Measurements from ENCODE around the gene ETV4.

ETV4 gene

DNA sequence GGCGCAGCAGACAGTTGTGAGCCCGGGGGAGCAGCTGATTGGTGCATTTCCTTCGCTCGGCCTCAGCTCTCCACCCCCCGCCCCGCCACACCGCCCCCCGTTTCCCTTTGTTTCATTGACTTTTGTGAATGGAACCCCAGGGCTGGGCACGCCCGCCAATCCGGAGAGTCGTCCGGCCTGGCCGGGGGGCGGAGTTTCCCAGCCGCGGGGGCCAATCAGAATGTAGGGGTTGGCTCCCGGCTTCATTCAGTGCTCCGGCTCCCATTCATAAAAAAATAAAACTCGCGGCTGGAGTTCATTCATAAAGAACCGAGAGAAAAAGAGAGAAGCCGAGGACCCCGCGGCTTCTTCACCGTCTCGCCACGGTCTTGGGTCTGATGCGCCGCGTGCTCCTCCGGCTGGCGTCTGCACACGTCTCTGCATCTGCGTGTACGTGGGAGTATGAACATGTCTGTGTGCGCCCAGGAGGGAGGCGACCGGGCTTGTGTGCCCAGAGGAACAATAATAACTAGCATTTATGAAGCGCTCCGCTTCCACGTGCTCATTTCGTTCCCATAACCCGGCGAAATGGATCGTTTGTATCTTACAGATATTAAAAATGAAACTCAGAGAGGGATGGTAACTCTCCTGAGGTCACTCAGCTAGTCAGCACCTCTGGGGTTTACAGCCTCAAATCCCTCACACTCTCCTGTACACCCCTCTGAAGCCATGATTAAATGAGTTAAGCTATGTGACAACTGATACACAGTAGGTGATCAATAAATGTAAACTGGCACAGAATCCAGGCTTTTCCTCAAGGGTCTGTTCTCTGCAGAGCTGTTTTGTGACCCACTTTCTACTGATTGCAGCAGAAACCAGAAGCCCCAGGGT lies at the start of gene ETV4:
Gene ETV4 (minus strand): TSS at position 22 of the 870 bp plus-strand sequence. CDS start 723 bp downstream, outside the sequence.
- DNase-seq (ENCODE audit: low read depth in 4 of 4, low spot score in 1 of 4), result peak; percentile 72 to 93 (median 88)

DNA sequence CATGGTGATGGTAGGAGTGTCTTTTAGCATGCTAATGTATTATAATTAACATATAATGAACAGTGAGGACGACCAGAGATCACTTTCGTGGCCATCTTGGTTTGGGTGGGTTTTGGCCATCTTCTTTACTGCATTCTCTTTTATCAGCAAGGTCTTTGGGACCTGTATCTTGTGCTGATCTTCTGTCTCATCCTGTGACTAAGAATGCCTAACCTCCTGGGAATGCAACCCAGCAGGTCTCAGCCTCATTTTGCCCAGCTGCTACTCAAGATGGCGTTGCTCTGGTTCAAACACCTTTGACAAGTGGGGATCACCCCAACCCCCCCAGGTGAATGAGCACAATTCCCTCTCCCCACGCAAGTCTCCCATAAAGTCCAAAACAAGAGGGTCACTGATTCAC lies 49.3 kb upstream of the ETV4 start:
- no peak for DNase-seq (ENCODE audit: low read depth in 4 of 4, low spot score in 1 of 4)

DNA sequence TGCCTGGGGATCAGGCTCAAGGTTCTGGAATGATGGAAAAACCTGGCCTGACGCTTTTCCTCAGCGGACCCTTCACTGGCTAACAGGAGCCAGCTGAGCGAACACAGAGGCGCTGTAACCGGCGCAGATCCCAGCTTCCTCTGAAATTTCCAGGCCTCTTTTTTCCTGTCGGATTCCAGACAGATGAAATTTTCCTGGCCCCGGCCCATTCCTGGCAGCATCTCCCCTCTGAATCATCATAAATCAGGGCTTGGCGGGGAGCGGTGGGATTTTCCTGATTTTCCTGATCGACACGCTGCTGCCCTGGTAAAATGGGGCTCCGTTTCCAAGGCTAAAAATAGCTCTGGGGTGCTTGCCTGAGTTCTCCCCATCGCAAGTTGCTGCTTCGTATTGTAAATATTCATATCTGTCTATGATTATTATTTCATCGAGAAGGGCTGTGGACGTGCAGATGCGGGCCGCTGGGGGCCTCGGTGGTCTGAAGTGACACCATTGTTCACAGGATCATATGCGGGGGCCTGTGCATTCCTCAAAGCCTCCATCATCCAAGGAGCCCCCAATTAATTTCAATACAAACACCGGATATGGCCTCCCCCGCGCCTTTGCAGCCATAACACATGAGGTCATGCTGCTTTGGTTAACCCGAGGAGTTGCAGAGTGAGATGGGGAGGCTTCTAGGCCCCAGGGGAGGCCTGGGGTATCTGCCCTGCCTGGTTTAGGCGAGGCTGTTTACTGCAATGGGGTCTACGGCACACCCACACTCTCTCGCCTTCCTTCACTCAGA lies 45.8 kb upstream of the ETV4 start:
- no peak for DNase-seq (ENCODE audit: low read depth in 4 of 4, low spot score in 1 of 4)

DNA sequence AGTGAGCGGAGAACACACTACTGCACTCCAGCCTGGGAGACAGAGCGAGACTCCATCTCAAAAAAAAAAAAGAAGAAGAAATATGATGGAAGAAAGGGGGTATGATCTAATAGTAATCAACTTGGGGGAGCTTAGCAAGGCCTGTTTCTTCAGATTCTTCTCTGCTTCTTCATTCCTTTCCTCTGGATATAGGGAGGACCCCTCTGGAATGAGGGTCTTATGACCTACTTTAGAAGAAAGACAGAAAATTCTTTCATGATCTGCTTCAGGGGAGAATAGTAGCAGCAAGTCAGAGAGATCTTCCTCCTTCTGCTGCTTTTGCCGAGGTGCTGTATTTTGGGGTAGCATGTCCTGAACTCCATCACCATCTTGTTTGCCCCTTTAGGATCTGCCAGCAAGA lies 44.9 kb upstream of the ETV4 start:
- DNase-seq (ENCODE audit: low read depth in 4 of 4, low spot score in 1 of 4), result no peak

DNA sequence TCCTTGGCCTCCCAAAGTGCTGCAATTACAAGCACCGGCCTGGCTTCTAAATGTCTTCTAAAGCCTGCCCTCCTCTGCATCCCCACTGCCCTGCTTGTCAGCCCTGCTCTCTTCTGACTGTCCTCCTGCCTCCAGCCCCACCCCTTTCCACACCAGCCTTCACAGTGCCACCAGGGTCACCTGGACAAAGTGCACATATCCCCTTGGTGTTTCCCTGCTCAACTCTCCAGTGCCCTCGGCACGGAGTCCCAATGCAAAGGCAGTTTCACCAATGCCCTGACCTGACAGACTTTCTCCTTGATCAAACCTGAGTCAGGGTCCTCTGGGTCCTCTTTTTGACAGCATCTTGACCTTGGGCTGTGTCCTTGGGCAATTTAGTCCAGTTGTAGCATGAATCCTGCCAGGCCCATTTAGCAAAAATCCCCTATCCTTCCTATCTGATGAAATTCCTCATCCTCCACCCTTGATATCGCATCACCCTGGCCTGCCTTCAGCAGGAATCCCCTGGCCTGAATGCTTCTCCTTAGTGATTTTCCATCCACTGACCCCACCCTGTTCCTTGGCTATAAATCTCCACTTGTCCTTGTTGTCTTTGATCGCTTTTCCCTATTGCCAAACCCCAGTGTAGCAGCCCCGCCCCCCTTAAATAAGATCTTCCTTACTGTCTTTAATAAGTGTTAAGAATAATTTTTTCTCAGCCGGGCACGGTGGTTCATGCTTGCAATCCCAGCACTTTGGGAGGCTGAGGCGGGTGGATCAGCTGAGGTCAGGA lies 42.7 kb upstream of the ETV4 start:
- DNase-seq (ENCODE audit: low read depth in 4 of 4, low spot score in 1 of 4), result no peak

DNA sequence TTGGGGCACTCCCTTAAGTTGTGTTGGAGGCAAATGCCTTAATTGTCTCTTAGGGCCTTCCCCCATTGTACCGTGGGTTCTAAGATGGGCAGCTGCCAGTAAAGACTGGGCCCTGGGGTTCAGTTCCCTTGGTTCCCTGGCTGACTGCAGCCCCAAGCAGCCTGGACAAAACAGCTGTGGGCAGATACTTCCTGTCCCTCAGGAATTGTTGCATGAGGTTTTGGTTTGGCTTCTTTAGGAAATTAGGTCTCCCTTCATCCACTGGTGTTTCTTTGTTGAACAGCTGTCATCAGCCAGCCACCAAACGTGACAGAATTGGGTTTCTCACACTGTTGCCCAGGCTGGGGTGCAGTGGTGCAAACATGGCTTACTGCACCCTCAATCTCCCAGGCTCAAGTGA lies 42.0 kb upstream of the ETV4 start:
- no peak for DNase-seq (ENCODE audit: low read depth in 4 of 4, low spot score in 1 of 4)

DNA sequence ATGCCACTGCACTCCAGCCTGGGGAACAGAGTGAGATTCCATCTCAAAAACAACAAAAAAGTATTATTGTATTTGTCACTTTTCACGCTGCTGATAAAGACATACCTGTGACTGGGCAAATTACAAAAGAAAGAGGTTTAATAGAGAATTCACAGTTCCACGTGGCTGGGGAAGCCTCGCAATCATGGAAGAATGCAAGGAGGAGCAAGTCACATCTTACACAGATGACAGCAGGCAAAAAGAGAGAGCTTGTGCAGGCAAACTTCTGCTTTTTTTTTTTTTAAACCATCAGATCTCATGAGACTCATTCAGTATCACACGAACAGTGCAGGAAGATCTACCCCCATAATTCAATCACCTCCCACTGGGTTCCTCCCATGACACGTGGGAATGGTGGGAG lies 41.5 kb upstream of the ETV4 start:
- no peak for DNase-seq (ENCODE audit: low read depth in 4 of 4, low spot score in 1 of 4)

DNA sequence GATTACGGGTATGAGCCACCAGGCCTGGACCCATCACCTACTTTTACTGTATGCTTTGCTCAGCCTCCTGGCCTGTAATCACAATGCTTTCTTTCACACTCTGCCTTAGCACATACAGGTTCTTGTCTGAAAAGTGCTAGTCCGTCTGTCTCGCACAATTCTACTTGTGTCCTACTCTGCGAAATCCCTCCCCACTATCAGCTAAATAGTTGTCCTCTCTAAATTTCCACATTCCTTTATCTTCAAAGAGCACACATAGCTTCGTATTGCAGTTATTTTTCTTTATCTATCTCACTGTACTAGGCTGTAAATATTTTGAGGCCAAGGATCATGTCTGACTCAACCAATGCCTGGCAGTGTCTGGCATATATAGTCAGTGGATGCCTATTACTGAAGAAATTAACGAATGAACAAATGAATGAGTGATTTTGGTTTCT lies 38.5 kb upstream of the ETV4 start:
- DNase-seq (ENCODE audit: low read depth in 4 of 4, low spot score in 1 of 4), result no peak

DNA sequence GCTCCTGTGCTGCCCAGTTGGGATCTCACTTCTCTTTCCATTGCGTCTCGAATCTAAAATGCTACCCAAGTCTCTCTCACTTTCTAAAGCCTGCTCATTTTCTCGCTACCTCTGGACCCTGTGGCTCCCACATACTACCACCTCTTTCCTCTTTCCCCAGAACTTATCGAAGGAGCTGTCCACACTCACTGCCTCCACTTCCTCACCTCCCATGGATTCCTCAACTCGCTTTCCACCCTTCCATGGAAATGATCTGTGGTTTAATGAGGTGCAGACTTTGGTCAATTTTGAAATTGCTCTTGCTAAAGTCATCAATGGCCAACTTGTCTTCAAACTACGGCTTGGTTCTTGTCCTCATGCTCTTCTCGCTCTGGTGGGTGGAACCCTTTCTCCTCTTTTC lies 37.2 kb upstream of the ETV4 start:
- no peak for DNase-seq (ENCODE audit: low read depth in 4 of 4, low spot score in 1 of 4)

DNA sequence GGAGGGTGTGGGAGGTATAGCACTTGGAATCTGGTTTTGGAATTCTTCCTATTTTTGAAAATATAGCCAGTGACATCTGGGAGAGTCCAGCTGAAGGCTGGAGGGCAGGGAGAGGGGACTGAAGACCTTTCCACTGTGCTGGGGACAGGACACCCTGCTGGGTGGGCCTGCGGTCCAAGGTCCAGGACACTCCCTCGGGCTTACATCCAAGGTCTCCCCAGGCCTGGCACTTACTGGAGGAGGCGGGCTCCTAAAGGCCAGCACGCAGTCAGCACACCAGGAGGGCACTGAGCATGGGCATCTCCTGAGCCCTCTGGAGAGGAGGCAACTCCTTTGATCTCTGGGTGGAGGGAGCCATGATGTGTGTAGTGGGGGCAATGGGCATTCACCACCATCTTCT lies 35.5 kb upstream of the ETV4 start:
- no peak for DNase-seq (ENCODE audit: low read depth in 4 of 4, low spot score in 1 of 4)

DNA sequence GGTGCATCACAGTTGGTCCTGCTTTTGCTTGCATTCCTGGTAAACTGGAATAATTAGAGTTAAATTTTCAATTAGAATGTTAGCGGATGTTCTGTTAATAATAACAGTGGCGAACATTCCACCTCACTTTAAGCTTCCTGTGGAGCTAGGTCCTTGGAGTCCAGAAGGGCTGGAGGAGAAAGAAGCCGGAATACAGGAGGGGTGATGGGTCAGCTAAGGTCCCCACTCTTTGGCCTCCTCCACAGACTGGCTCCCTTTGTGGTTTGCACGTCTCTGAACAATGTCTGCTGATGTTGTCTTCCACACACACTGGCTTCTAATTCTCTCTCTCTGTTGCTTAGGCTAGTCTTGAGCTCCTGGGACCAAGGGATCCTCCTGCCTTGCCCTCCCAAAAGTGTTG lies 35.0 kb upstream of the ETV4 start:
- no peak for DNase-seq (ENCODE audit: low read depth in 4 of 4, low spot score in 1 of 4)

DNA sequence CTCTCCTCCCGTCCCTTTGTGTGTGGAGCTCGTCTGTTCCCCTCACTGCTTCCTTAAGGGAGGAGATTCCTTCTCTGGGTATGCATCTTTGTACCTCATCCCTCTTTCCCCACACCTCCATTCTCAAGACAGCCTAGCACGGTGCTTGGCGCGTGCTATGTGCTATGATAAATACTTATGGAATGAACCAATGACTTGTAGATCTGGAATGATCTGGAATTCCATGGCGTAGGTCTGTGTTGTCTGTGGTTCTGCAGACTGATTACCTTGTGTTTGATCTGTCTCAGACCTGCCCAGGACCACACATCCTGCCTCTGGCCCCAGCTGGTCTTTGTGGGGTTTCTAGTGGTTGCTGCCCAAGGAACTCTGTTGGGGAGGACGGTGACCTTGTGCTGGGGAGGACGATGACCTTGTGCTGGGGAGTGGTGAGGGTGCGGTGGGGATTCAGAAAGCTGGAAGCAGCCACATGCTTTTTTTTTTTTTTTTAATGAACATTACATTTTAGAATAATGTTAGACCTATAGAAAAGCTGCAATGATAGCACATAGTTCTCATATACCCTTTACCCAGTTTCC lies 33.5 kb upstream of the ETV4 start:
- DNase-seq (ENCODE audit: low read depth in 4 of 4, low spot score in 1 of 4), result no peak

DNA sequence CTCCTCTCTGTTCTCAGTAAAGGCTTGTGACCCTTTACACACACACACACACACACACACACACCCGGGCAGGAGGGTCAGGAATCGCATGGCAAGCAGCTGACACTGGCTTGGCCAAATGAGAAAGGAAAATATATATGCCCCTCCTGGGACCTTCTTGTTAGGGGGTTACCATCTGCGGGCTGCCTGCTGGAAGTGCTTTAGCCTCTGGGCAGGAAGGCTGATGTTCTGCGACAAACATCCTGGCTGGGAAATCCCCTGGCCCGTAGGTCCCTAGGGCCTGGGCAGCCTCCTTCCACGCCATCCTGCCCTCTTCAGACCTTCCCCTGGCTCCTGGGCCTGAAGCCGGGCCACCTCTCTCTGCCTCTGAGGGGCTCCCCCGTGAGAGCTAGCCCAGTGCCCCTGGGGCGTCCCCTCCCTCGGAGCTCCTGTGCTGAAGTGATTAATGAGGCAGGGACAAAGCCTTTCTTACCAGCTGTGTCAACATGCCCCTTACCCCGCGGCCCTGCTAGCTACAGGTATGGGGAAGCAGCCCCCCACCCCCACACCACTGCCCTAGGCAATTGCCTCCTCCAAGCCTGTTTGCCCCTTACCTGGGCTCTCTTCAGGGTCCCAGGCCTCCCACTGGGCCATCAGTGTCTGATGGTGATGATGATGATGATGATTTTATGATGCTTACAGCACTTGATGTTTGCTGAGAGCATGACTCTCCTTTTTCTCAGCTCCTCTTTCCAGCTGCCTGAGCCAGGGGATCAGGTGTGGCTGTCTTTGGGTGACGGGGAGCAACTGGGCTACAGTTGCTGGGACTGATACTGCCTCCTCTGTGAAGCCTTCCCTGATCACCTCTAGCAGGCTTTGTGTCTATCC lies 32.8 kb upstream of the ETV4 start:
- no peak for DNase-seq (ENCODE audit: low read depth in 4 of 4, low spot score in 1 of 4)

DNA sequence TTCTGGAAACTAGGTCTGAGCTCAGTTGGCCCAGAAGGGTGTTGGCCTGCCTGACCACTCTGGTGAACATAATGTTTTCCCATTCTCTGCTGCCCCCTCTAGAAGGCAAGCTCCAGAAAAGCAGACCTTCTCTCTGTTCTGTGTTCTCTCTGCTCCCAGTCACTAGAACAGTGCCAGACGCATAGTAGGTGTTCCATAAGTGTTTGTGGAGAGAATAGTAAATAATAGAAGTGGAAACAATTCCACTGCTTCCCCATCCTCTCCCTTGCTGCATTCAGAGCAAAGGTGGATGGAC lies 32.2 kb upstream of the ETV4 start:
- DNase-seq (ENCODE audit: low read depth in 4 of 4, low spot score in 1 of 4), result no peak

DNA sequence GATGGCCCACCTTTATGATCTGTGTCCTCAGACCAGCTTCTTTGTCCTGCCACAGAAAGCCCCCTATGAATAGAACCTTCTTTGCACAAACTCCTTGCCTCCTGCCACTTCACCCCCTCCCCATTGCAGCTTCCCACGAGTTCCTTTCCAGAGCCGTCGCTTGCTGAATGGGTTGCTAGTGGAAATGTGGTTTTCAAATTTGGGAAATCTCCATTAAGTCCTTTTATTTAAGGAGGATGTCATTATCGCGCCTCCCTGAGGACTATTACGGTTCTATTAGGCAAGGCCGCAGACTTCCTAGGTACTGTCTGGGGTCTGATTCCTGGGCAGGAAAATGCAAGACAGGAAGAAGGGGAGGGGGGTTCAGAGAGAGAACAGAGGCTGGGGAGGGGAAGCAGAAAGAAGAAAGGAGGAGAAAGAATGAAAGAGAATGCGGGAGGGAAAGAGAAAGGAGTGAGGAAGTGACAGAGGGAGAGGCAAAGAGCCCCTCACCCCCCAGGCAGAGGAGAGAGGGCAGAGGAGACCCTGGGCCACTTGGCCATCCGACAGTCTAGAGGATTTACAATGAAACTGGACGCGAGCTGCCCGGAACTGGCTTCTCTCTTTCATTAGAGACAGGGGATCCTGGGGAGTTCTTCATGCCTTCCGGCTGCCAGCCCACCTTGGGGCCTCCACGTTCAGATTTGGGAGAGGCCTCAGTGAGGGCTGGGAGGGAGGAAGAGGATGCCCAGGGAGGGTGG lies 31.7 kb upstream of the ETV4 start:
- no peak for DNase-seq (ENCODE audit: low read depth in 4 of 4, low spot score in 1 of 4)

DNA sequence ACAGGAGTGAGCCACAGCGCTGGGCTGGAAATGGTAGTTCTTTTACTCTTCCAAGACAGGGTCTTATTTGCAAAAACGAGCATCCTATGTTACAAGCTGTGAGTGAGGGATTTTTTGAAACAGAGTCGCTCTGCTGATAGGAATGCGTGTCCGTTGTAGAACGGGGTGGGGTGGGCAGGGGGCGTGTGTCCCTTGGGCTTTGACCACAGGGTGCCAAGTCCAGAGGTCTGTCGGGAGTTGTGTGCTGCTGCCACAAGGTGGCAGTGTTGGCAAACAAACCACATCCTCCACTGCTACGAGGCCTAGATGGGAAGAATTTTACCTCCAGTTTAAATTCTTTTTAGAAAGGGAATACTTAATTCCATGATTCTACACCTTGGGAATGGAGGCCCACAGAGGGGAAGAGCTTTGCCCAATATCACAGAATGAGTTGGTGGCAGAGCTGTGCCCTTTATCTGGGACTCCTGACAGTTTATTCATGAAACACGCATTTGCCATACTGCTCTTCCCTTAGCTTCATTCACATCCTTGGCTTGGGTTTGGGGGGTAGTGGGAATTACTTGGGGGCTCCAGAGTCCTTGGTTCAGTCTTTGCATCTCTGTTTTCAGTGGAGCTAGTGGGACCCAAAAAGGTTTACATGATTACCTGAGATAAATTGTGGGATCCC lies 30.6 kb upstream of the ETV4 start:
- DNase-seq (ENCODE audit: low read depth in 4 of 4, low spot score in 1 of 4), result peak; percentile 24 to 43 (median 37)

DNA sequence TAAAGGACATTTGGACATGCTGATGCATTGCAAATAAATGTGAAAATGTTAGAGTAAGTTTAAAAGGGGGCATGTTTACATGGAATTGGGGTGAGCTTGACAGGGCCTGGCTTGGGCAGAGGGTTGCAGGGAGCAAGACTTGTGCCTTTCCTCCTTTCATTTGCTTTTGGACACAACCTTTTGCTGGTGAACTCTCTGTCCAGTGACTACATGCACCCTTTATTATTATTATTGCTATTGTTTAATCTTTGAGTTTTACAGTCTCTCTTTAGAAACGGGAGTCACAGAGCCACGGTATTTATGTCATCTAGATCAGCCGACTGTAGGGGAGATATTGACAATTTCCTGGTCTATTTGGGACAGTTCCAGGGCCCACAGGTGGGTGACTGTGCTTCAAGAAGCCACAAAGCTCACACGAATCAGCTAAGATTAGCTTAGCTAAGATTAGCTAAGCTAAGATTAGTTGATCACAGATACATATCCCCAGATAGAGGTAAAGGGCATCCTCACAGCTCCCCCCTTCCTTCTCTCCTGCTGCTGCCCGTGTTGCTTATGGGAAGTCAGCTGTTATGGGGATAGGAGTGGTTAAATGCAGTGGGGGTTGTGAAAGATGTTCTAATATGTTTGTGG lies 28.9 kb upstream of the ETV4 start:
- no peak for DNase-seq (ENCODE audit: low read depth in 4 of 4, low spot score in 1 of 4)

DNA sequence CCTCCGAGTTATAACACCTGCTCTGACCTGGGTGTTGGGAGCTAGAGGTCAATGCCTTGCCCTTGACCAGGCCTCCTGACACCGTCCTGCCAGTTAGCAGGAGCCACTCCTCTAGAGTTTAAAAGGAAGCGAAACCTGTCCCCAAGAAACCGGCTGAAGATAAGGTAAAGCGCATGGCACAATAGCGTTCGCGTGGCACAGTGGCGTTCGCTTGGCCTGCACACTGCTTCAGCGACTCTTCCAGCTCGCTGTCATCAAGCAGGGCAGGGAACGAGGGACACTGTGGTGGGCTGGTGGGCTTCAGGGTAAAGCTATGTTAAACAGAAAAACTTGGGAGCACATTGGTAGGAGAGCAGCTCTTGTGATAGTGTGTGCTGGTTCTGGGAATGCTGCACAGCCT lies 28.2 kb upstream of the ETV4 start:
- DNase-seq (ENCODE audit: low read depth in 4 of 4, low spot score in 1 of 4), result no peak

All from stimulated activated CD4-positive, alpha-beta T cell treated with anti-CD3 and anti-CD28 coated beads, Interleukin-1b, Interleukin-23, amount 100 ng/mL, for 24 hours (primary cell).